Sigmoid colon (tissue), 3 donors: ENCODE measurements around the gene PDLIM1.

Source experiments
- POLR2A ChIP-seq, 2 donors: fragments of 450-650 bp; IDR thresholded peaks; one replicate each; pipeline ENCODE4 v1.6.1; 2016; ENCODE audit warnings: antibody characterized with exemption in 2 of 2, mild to moderate bottlenecking in 2 of 2, moderate library complexity in 2 of 2
- TF ChIP-seq, protein P1 (sequence below), 4 experiments: fragments of 450-650 bp in 3 of 4; fragments of 200-600 bp in 1 of 4; IDR thresholded peaks; one replicate each; pipeline ENCODE4 v1.5.1; 2016 to 2019; ENCODE audit warnings: antibody characterized with exemption in 4 of 4, mild to moderate bottlenecking in 3 of 4, moderate library complexity in 2 of 4

DNA sequence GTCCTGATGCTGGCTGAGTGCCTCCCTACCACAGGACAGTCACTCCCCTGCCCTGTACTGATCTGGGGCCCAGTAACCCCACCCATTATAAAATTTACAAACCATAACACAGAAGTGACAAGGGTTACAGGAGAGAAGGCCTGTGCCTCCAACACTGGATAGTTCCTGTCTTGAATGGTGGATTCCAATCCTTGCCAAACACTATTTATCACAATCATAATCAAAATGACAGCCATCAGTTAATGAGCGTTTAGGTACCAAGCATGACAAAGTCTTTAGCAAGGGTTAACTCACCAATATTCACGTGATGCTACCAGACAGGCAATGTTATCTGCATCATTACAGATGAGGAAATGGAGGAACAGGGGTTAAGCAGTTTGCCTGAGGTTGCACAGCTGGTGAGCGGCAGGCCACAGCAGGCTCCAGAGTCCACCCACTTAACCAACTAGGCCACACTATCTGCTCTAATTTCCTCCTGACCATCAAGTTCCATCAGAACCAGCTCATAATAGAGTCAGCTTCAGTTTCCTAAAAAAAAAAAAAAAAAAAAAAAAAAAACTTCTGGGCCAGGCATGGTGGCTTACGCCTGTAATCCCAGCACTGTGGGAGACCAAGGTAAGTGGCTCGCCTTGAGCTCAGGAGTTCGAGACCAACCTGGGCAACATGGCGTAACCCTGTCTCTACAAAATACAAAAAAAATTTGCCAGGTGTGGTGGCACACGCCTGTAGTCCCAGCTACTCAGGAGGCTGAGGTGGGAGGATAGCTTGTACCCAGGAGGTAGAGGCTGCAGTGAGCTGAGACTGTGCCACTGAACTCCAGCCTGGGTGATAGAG is 14.2 kb downstream of the PDLIM1 start:
- TF ChIP-seq, protein P1, sequence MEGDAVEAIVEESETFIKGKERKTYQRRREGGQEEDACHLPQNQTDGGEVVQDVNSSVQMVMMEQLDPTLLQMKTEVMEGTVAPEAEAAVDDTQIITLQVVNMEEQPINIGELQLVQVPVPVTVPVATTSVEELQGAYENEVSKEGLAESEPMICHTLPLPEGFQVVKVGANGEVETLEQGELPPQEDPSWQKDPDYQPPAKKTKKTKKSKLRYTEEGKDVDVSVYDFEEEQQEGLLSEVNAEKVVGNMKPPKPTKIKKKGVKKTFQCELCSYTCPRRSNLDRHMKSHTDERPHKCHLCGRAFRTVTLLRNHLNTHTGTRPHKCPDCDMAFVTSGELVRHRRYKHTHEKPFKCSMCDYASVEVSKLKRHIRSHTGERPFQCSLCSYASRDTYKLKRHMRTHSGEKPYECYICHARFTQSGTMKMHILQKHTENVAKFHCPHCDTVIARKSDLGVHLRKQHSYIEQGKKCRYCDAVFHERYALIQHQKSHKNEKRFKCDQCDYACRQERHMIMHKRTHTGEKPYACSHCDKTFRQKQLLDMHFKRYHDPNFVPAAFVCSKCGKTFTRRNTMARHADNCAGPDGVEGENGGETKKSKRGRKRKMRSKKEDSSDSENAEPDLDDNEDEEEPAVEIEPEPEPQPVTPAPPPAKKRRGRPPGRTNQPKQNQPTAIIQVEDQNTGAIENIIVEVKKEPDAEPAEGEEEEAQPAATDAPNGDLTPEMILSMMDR (IDR thresholded peaks at IDR 0.05), result no peak
- no peak for TF ChIP-seq POLR2A (IDR thresholded peaks at IDR 0.05)
